GM23338 (cell line): ENCODE measurements around the gene LIPM.

Source experiments
- CTCF ChIP-seq, 2 experiments: fragments of 200-600 bp in 1 of 2; sonication (generic) in 1 of 2; conservative IDR thresholded peaks; 2 replicates each; pipeline versions ENCODE4 v1.5.1 to v1.6.1; 2016 to 2017; ENCODE audit warnings: antibody characterized with exemption in 2 of 2, low read depth in 2 of 2, mild to moderate bottlenecking in 2 of 2, moderate library complexity in 1 of 2
- ETS1 ChIP-seq: IDR thresholded peaks from 2 replicates; pipeline ENCODE4 v1.6.1; 2016; ENCODE audit warnings: antibody characterized with exemption
- EZH2 ChIP-seq: fragments of 200-600 bp; sonication (generic); IDR thresholded peaks from one replicate; pipeline ENCODE4 v1.8.0; 2017; ENCODE audit warnings: antibody characterized with exemption, mild to moderate bottlenecking, low read depth; ENCODE audit not compliant: unreplicated experiment
- EZH2phosphoT487 ChIP-seq: fragments of 200-600 bp; sonication (generic); IDR thresholded peaks from one replicate; pipeline ENCODE4 v1.8.1; 2018; ENCODE audit warnings: antibody characterized with exemption; ENCODE audit not compliant: unreplicated experiment
- JUNB ChIP-seq: IDR thresholded peaks from one replicate; pipeline ENCODE4 v1.6.1; 2016; ENCODE audit warnings: antibody characterized with exemption; ENCODE audit not compliant: unreplicated experiment
- POLR2AphosphoS5 ChIP-seq: IDR thresholded peaks from 2 replicates; pipeline ENCODE4 v1.6.1; 2016; ENCODE audit warnings: antibody characterized with exemption, low read depth
- STAT1 ChIP-seq: IDR thresholded peaks from one replicate; pipeline ENCODE4 v1.6.1; 2016; ENCODE audit warnings: antibody characterized with exemption; ENCODE audit not compliant: unreplicated experiment
- ZNF331 ChIP-seq: fragments of 250-450 bp; sonication (Bioruptor Pico); IDR thresholded peaks from 2 replicates; pipeline ENCODE4 v1.5.0; 2020; ENCODE audit warnings: low read depth, mild to moderate bottlenecking, moderate library complexity

GRCh38 chr10:88840881-88841280 lies 38.4 kb downstream of the LIPM start:
- TF ChIP-seq ETS1 (no peak), CTCF (conservative IDR thresholded peaks at IDR 0.05; ENCODE audit: low read depth in 2 of 2) (no peak), POLR2AphosphoS5 (no peak), EZH2 (no peak), ZNF331 (CRISPR knock-in tag) (no peak), JUNB (no peak), STAT1 (no peak), EZH2phosphoT487 (no peak)
